T-helper 17 cell (primary cell): ENCODE measurements around the gene MTM1. TPM values are rescaled to one million over a fixed set of nuclear protein-coding genes. Genes with fewer than 3 reads are reported as not detected.

ENCODE experiments used
- ATAC-seq: fragments of 150-1000 bp; cut with Tn5 transposase; 2 replicates; pipeline ENCODE4 v1.10.0; 2021; ENCODE audit warnings: mild to moderate bottlenecking, moderate library complexity
- DNase-seq, 3 donors: peaks; one replicate each; pipeline versions ENCODE4 v3.0.0 to v3.0.0-alpha.2; 2020 to 2021
- H3K9me3 ChIP-seq: one replicate; pipeline ENCODE4 v1.7.0; 2013; ENCODE audit warnings: low read length, mild to moderate bottlenecking; ENCODE audit not compliant: control insufficient read depth, poor library complexity, severe bottlenecking
- H3K27ac Mint-ChIP-seq: one replicate; pipeline ENCODE4 v1.8.0; 2022; ENCODE audit warnings: mild to moderate bottlenecking, moderate library complexity, mixed read lengths
- H3K27me3 Mint-ChIP-seq: one replicate; pipeline ENCODE4 v1.8.0; 2022; ENCODE audit warnings: mixed read lengths
- H3K36me3 Mint-ChIP-seq: one replicate; pipeline ENCODE4 v1.8.0; 2022; ENCODE audit warnings: low read depth, mixed read lengths
- H3K4me1 Mint-ChIP-seq: one replicate; pipeline ENCODE4 v1.8.0; 2022; ENCODE audit warnings: mild to moderate bottlenecking, mixed read lengths
- H3K4me3 Mint-ChIP-seq: one replicate; pipeline ENCODE4 v1.8.0; 2022; ENCODE audit warnings: mild to moderate bottlenecking, moderate library complexity, mixed read lengths
- total RNA-seq, 4 donors: library from RNA in 2 of 4; stranded (reverse) in 2 of 4; gene quantifications; one replicate each; pipeline ENCODE4 v1.2.3 and lab custom pipeline; 2022 to 2026

The MTM1 gene
- total RNA-seq, 2 donors from 2014 or later: 25.9 to 30.6 TPM

DNA sequence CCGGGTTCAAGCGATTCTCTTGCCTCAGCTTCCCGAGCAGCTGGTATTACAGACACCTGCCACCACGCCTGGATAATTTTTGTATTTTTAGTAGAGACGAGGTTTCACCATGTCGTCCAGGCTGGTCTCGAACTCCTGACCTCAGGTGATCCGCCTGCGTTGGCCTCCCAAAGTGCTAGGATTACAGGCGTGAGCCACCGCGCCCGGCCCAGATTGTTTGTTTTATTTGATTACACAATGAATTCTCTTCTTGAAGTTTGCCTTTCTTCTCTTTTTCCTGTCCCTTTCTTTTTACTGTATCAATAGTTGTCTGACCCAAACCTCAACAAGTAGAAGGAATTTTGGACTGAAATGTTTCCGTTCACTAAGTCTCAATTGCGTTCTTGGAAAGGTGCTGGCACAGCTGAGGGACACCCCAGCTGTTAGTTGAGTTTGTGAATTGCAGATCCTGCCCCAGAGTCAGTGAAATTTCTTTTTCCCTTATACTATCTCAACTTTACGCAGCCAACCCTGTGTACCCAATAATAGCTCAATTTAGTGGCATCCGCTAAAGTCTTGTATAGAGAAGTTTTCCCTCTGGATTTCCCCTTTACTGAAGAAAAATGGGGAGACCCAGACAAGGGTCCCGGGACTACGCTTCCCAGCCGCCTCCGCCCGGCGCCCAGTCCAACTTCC, 639 bp upstream of the MTM1 start:
- H3K4me3 Mint-ChIP-seq: peak overlapping the region; percentile 68
- no peak for DNase-seq
- no peak for ATAC-seq
- H3K27me3 Mint-ChIP-seq: no peaks in the 10 kb centered on the region
- no peak overlapping the region for H3K27ac Mint-ChIP-seq
- no peaks in the 10 kb centered on the region for H3K9me3 ChIP-seq
- H3K36me3 Mint-ChIP-seq: no peaks in the 10 kb centered on the region
- peaks cover 14% of the 10 kb centered on the region for H3K4me1 Mint-ChIP-seq

DNA sequence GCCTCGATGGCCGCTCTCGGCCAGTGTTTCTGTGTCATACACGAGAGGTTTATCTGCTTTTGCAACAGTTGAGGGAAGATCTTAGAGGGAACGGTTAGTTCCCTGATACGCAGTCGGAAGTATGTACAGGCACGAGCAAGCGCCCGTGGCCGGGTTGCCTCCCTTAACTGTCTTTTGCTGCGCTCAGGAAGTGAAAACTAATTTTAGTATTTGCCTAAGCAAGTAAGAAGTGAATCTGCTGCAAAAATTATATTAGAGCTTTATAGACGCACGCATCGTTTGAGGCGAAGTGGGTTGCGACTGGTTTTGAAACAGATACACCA, 695 bp downstream of the MTM1 start:
- H3K27me3 Mint-ChIP-seq: no peaks in the 10 kb centered on the region
- H3K36me3 Mint-ChIP-seq: no peaks in the 10 kb centered on the region
- ATAC-seq (peak; percentile 35), DNase-seq (peak in 2 of 3 donors; percentile 16)
- peak overlapping the region; percentile 94 for H3K27ac Mint-ChIP-seq
- peaks cover 17% of the 10 kb centered on the region for H3K4me1 Mint-ChIP-seq
- no peaks in the 10 kb centered on the region for H3K9me3 ChIP-seq
- H3K4me3 Mint-ChIP-seq: peak overlapping the region; percentile 89

DNA sequence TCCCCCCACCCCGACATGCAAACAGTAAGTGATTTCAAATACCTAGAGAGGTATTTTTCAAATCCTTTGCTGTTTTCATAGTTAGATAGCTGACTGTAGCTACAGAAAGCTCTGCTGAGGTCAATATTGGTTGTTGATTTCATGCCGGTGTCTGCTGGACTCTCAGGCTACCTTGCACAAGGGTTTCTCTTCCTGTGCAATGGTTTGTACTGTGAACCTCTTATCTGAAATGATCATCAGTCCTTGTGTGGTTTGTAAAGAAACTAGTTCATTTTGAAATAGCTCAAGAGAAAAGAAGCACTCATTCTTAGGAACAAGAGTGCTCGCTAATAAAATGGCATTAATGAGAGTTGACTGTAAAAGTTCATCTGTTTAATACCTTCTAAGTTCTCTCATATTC, 2.1 kb downstream of the MTM1 start:
- H3K9me3 ChIP-seq: no peaks in the 10 kb centered on the region
- no peaks in the 10 kb centered on the region for H3K27me3 Mint-ChIP-seq
- peak overlapping the region; percentile 94 for H3K27ac Mint-ChIP-seq
- H3K4me1 Mint-ChIP-seq: peaks cover 23% of the 10 kb centered on the region
- H3K4me3 Mint-ChIP-seq: peak overlapping the region; percentile 89
- DNase-seq (no peak), ATAC-seq (no peak)
- no peaks in the 10 kb centered on the region for H3K36me3 Mint-ChIP-seq

DNA sequence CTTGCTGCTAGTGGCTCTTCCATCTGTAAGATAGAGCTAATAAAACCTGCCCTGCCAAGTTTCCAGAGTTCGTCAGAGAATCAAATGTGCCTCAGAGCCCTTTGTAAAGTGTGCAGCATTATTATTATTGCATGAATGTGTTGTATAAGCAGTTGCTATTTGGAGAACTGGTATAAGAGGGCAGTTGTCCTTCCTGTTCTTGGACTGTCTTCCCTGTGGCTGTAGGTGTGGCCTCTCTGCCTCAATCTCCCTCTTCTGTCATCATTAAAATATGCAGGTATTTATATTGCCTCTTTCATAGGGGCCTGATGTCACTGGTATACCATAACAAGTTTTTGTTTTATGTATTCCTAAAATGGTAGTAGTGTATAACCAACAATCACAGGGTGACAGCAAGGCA, 3.8 kb downstream of the MTM1 start:
- H3K4me1 Mint-ChIP-seq: peaks cover 32% of the 10 kb centered on the region
- no peaks in the 10 kb centered on the region for H3K27me3 Mint-ChIP-seq
- no peaks in the 10 kb centered on the region for H3K9me3 ChIP-seq
- peak overlapping the region; percentile 82 for H3K4me3 Mint-ChIP-seq
- DNase-seq (no peak), ATAC-seq (no peak)
- H3K27ac Mint-ChIP-seq: peak overlapping the region; percentile 94
- H3K36me3 Mint-ChIP-seq: no peaks in the 10 kb centered on the region

DNA sequence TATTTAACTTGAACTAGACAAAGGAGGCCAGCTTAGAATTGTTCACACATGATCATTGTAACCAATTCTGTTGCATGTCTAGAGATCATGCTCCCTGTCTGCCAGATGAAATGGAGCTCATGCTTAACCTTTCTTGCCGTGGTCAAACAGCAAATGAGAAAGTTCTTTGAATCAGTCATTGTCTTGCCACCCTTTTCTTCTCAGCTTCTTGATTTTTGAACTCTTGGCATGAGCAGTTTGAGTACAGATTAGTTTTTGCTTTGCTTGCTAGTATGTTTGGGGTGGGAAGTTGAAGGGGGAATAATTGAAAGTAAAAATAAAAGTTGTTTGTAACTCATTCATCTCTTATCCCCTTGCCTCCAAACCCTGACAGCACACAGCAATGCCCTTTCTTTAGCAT, 4.7 kb downstream of the MTM1 start:
- peaks cover 39% of the 10 kb centered on the region for H3K4me1 Mint-ChIP-seq
- H3K9me3 ChIP-seq: no peaks in the 10 kb centered on the region
- DNase-seq (no peak), ATAC-seq (no peak)
- peak overlapping the region; percentile 82 for H3K4me3 Mint-ChIP-seq
- H3K27ac Mint-ChIP-seq: peak overlapping the region; percentile 94
- no peaks in the 10 kb centered on the region for H3K36me3 Mint-ChIP-seq
- H3K27me3 Mint-ChIP-seq: no peaks in the 10 kb centered on the region

DNA sequence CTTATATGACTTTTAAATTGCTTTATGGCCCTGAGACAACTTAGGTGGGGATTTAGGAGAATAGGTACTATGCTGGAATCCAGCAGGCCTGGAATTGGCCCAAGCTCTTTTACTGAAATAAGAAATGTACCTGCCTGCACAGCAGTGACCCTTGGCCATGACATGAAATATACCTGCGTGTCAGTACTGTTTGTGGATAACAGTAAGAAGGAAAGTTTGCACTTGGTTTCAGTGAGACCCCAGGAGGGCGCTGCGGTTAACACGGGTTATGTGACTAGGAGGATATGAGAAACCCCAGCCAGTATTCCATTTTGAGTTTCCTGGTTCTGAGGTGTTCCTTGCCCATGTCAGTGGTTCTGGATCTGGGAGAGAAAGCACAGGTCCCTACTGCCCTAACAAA, 5.3 kb downstream of the MTM1 start:
- peak overlapping the region; percentile 82 for H3K4me3 Mint-ChIP-seq
- H3K27ac Mint-ChIP-seq: peak overlapping the region; percentile 94
- peaks cover 41% of the 10 kb centered on the region for H3K4me1 Mint-ChIP-seq
- H3K27me3 Mint-ChIP-seq: no peaks in the 10 kb centered on the region
- DNase-seq (no peak), ATAC-seq (no peak)
- no peaks in the 10 kb centered on the region for H3K36me3 Mint-ChIP-seq
- H3K9me3 ChIP-seq: no peaks in the 10 kb centered on the region

DNA sequence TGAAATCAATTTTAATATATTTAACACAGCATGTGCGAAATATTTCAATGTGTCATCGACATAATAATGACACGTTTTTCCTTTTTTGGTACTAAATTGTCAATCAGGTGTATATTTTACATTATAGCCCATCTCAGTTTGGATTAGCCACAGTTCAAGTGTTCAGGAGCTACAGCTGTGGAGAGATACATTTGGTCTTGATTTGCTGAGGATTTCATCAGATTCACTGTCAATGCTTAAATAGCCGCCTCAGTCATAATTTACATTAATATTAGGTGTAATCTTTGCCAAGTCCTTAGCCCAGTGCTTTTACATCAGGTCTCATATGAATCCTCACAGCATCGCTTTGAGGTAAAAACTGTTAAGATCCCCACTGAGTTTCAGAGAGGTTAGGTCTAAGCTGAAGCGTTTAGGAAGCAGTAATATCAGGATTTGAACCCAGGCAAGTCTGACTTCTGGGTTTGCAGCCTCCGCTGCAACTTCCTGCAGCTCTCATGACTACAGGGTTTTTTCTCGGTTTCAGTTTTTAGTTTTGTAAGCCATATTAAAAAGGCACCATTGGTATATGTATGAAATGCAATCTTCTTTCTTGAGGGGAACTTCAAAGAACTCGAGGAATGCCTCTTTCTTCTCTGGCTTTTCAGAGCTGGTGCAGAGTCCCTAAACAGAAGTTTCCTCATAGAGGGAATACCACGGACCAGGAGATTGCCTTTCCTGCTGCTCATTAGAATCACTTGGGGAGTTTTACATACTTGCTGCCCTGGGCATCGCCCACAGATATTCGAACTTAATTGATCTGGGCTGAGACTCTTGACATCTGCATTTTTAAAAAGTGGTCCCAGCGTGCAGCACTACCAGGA, 6.4 kb downstream of the MTM1 start:
- peak overlapping the region; percentile 94 for H3K27ac Mint-ChIP-seq
- ATAC-seq (peak; percentile 34), DNase-seq (no peak)
- peak overlapping the region; percentile 87 for H3K4me3 Mint-ChIP-seq
- no peaks in the 10 kb centered on the region for H3K27me3 Mint-ChIP-seq
- H3K4me1 Mint-ChIP-seq: peaks cover 41% of the 10 kb centered on the region
- H3K36me3 Mint-ChIP-seq: no peaks in the 10 kb centered on the region
- no peaks in the 10 kb centered on the region for H3K9me3 ChIP-seq

DNA sequence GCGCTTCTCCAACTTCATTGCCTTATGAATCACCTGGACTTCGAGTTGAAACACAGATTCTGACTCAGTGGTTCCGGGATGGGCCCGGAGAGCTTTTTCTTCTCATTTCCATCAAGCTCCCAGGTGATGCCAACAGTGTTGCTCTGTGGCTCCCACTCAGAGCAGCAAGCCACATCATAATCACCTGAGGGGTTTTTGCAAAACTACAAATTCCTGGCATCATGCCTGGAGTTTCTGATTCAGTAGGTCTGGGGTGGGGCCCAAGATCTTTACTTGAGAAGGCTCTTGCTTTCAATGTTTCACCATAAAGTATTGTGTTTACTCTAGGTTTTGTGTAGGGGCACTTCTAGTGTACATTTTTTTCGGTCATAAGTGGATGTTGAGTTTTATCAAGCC, 7.0 kb downstream of the MTM1 start:
- Mint-ChIP-seq H3K4me1 (peaks cover 42% of the 10 kb centered on the region), H3K27ac (peak overlapping the region; percentile 94), H3K4me3 (peak overlapping the region; percentile 87), H3K36me3 (no peaks in the 10 kb centered on the region), H3K27me3 (no peaks in the 10 kb centered on the region)
- peak in 2 of 3 donors; percentile 24 to 45 for DNase-seq
- ATAC-seq: peak; percentile 87
- no peaks in the 10 kb centered on the region for H3K9me3 ChIP-seq

DNA sequence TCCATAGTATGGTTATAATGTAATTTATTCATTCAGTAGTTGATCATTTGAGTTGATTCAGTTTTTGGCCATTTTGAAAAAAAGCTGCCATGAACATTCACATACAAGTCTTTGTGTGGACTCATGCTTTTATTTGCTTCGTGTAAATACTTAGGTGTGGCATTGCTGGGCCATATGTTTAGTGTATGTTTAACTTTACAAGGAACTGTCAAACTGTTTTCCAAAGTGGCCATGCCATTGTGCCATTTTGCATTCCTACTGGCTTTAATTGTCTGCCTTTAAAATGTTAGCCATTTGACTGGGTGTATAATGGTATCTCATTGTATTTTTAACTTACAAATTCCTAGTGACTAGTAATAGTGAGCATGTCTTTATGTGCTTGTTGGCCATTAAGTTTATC, 8.8 kb downstream of the MTM1 start:
- peak overlapping the region; percentile 94 for H3K27ac Mint-ChIP-seq
- no peaks in the 10 kb centered on the region for H3K9me3 ChIP-seq
- H3K4me3 Mint-ChIP-seq: no peak overlapping the region
- no peak for ATAC-seq
- no peaks in the 10 kb centered on the region for H3K27me3 Mint-ChIP-seq
- no peaks in the 10 kb centered on the region for H3K36me3 Mint-ChIP-seq
- peaks cover 37% of the 10 kb centered on the region for H3K4me1 Mint-ChIP-seq
- no peak for DNase-seq

DNA sequence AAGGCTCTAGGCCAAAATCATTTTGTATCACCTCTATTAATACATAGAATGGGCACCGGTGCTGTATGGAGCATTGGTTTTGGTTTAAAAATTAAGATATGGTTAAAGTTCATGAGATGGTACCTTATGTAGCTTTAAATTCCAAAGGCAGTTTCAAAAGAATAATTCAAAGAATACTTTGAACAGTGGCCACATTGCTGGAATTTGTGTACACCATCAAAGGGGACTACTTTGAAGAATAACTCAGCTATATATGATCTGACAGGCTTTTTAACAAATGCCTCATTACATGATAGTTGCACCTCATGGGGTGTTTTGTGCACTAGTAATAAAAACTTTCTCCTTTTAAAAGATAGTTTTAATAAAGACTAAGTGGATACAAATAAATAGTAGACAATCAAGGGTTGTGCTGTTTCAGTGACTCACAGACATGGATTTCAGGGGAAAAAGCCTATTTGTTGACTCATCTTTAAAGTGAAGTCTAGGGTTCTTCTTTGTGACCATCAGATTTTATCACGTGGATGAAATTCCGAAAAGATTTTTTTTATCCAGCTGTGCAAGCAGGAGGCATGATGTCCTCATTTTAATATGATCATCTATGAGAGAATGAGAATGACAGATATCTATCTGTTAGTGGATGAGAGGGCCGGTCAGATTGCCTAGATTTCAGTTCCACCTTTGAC, 12.8 kb downstream of the MTM1 start:
- H3K27me3 Mint-ChIP-seq: no peaks in the 10 kb centered on the region
- DNase-seq (no peak), ATAC-seq (no peak)
- no peaks in the 10 kb centered on the region for H3K9me3 ChIP-seq
- no peak overlapping the region for H3K4me3 Mint-ChIP-seq
- peaks cover 23% of the 10 kb centered on the region for H3K4me1 Mint-ChIP-seq
- H3K36me3 Mint-ChIP-seq: no peaks in the 10 kb centered on the region
- H3K27ac Mint-ChIP-seq: peak overlapping the region; percentile 32

DNA sequence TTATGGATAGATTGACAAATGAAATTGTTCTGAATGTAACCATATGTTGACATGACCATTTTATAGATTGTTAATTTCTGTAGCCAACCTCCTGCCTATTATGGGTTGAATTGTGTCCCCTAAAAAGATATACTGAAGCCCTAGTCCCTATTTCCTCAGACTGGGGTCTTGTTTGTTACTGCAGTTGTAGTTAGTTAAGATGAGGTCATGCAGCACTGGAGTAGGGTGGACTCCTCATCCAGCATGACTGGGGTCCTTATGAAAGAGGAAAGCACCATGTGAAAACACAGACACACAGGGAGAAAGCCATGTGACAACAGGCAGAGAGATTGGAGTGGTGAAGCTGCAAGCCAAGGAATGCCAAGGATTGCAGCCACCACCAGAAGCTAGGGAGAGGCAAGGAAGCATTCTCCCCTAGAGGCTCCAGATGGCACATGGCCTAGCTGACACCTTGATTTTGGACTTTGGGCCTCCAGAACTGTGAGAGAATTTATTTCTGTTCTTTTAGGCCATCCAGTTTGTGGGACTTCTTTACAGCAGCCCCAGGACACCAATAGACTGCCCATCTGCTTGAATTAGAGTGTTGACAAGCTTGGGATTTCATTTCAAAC, 14.0 kb downstream of the MTM1 start:
- no peak overlapping the region for H3K4me3 Mint-ChIP-seq
- no peaks in the 10 kb centered on the region for H3K9me3 ChIP-seq
- no peaks in the 10 kb centered on the region for H3K36me3 Mint-ChIP-seq
- no peak overlapping the region for H3K27ac Mint-ChIP-seq
- H3K27me3 Mint-ChIP-seq: no peaks in the 10 kb centered on the region
- ATAC-seq (no peak), DNase-seq (no peak)
- peaks cover 21% of the 10 kb centered on the region for H3K4me1 Mint-ChIP-seq

DNA sequence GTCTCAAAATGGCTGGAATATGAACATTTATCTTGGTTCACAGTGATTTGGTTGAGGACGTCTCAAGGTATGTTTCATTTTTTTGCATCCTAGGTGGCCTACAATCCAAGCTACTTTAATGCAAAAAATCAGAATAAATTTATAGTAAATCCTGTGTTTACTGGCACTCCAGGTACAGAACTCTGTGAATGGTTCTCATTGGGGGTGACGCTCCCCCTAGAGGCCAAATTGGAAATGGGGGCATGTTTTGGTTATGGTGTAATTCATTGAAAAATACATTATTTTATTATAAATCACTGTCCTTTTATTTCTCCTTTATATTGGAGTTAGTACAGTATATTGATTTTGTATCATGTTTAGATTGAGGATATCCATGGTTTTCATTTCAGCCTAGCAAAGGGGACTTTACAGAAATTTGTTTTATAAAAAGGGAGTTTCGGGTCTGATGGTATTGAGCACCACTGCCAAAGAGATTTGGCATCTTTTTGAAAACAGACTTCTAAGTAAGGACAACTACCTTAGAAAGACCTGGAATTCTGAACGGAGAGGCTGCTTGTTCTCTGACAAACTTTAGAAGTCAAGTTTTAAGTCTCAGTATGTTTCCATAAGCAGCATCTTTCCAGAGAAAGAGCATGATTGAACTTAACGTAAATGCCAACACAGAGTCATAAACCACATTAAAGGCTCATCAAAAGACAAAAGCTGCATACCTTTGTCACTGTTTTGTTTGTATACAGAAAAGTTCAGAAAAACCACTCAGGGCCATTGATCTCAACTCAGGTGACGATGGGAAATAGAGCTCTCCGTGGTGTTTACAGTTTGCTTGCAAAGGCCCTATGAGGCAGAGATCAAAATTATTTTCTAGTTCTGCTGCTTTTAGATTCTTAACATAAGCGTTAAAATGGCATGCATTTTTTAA, 19.4 kb downstream of the MTM1 start:
- H3K27ac Mint-ChIP-seq: no peak overlapping the region
- no peaks in the 10 kb centered on the region for H3K36me3 Mint-ChIP-seq
- peaks cover 12% of the 10 kb centered on the region for H3K4me1 Mint-ChIP-seq
- H3K27me3 Mint-ChIP-seq: no peaks in the 10 kb centered on the region
- H3K9me3 ChIP-seq: no peaks in the 10 kb centered on the region
- no peak overlapping the region for H3K4me3 Mint-ChIP-seq
- DNase-seq: peak in 2 of 3 donors; percentile 9 to 38
- peak; percentile 41 for ATAC-seq
